Measurements from ENCODE around the gene GOLT1B. TPM values are rescaled to one million over a fixed set of nuclear protein-coding genes. Genes with fewer than 3 reads are reported as not detected.

GOLT1B gene
- total RNA-seq, 1 experiment from 2014 or later: 31.4 TPM

- TF ChIP-seq CTCF (conservative IDR thresholded peaks at IDR 0.05; ENCODE audit: low read depth, low read length) (no peak), EZH2 (IDR thresholded peaks at IDR 0.05; ENCODE audit: borderline replicate concordance, low read depth, low read length, poor library complexity, severe bottlenecking) (no peak)
- POLR2A ChIA-PET (ENCODE audit: low non-redundant PET): interaction anchor here (0.6 kb wide), 1 partner anchor 33 kb away, joined by 4 read pairs; no protein-coding TSS in a partner anchor
- BruUV-seq (replicated peaks): no TSS peak
Observed at GRCh38 chr12:21552635-21553328, 51.2 kb downstream of the GOLT1B start.

GRCh38 chr12:21553329-21553675 is 51.7 kb downstream of the GOLT1B start:
- Histone ChIP-seq H3K4me3 (ENCODE audit: low read depth, low read length, poor library complexity, severe bottlenecking) (no peak overlapping the region), H3K4me1 (ENCODE audit: insufficient read depth, low read length, poor library complexity, severe bottlenecking) (no peaks in the 10 kb centered on the region), H3K9me3 (ENCODE audit: low read depth, low read length, poor library complexity, severe bottlenecking) (no peaks in the 10 kb centered on the region), H3K27me3 (replicated peaks; ENCODE audit: insufficient read depth, low read depth, low read length, poor library complexity) (peaks cover 2% of the 10 kb centered on the region), H3K27ac (ENCODE audit: low read depth, low read length, poor library complexity, severe bottlenecking) (no peak overlapping the region), H3K36me3 (ENCODE audit: insufficient read depth, low read length, poor library complexity, severe bottlenecking) (no peaks in the 10 kb centered on the region)
- no TSS peak for BruUV-seq (replicated peaks)
- ChIA-PET CTCF (no interaction called here), POLR2A (ENCODE audit: low non-redundant PET) (no interaction called here)
- intact Hi-C loops (cut with micrococcal nuclease; ENCODE audit: unreplicated experiment): no loop called here
- DNase-seq (ENCODE audit: low spot score): no peak
- TF ChIP-seq EZH2 (IDR thresholded peaks at IDR 0.05; ENCODE audit: borderline replicate concordance, low read depth, low read length, poor library complexity, severe bottlenecking) (no peak), CTCF (conservative IDR thresholded peaks at IDR 0.05; ENCODE audit: low read depth, low read length) (no peak)

More at GRCh38 chr12:21552635-21553328, 51.2 kb downstream of the GOLT1B start:
- Histone ChIP-seq H3K9me3 (ENCODE audit: low read depth, low read length, poor library complexity, severe bottlenecking) (no peaks in the 10 kb centered on the region), H3K4me1 (ENCODE audit: insufficient read depth, low read length, poor library complexity, severe bottlenecking) (no peaks in the 10 kb centered on the region), H3K4me3 (ENCODE audit: low read depth, low read length, poor library complexity, severe bottlenecking) (no peak overlapping the region), H3K27ac (ENCODE audit: low read depth, low read length, poor library complexity, severe bottlenecking) (no peak overlapping the region), H3K27me3 (replicated peaks; ENCODE audit: insufficient read depth, low read depth, low read length, poor library complexity) (peaks cover 2% of the 10 kb centered on the region), H3K36me3 (ENCODE audit: insufficient read depth, low read length, poor library complexity, severe bottlenecking) (no peaks in the 10 kb centered on the region)
- CTCF ChIA-PET: no interaction called here
- intact Hi-C loops (cut with micrococcal nuclease; ENCODE audit: unreplicated experiment): no loop called here
- DNase-seq (ENCODE audit: low spot score): no peak

- Histone ChIP-seq H3K27ac (ENCODE audit: low read depth, low read length, poor library complexity, severe bottlenecking) (no peak overlapping the region), H3K27me3 (replicated peaks; ENCODE audit: insufficient read depth, low read depth, low read length, poor library complexity) (no peaks in the 10 kb centered on the region), H3K4me3 (ENCODE audit: low read depth, low read length, poor library complexity, severe bottlenecking) (no peak overlapping the region), H3K36me3 (ENCODE audit: insufficient read depth, low read length, poor library complexity, severe bottlenecking) (no peaks in the 10 kb centered on the region), H3K4me1 (ENCODE audit: insufficient read depth, low read length, poor library complexity, severe bottlenecking) (no peaks in the 10 kb centered on the region), H3K9me3 (ENCODE audit: low read depth, low read length, poor library complexity, severe bottlenecking) (no peaks in the 10 kb centered on the region)
- ChIA-PET POLR2A (ENCODE audit: low non-redundant PET) (no interaction called here), CTCF (no interaction called here)
- no peak for TF ChIP-seq CTCF (conservative IDR thresholded peaks at IDR 0.05; ENCODE audit: low read depth, low read length)
- intact Hi-C loops (cut with micrococcal nuclease; ENCODE audit: unreplicated experiment): no loop called here
- DNase-seq (ENCODE audit: low spot score): no peak
- no TSS peak for BruUV-seq (replicated peaks)
Observed at GRCh38 chr12:21558100-21558679, 56.6 kb downstream of the GOLT1B start.

Measured in A673 (cell line).